Mesenchymal stem cell (in vitro differentiated cells and primary cell): ENCODE measurements around the gene PSMC2.
"Not testable (repeated sequence)": the region's sequence is repeated elsewhere in the genome, so short reads cannot be mapped to it uniquely, and the experiment has no call there.

Experiments
- DNase-seq: peaks from one replicate; pipeline ENCODE4 v3.0.0-alpha.2; 2013
- H2AFZ ChIP-seq: one replicate; pipeline ENCODE4 v1.6.1; 2013; ENCODE audit warnings: low read depth, mild to moderate bottlenecking, control low read depth, inconsistent platforms, low read length, moderate library complexity
- H2AK5ac ChIP-seq: 2 replicates; pipeline ENCODE4 v1.6.1; 2013; ENCODE audit warnings: low read length, moderate library complexity, mild to moderate bottlenecking, inconsistent platforms; ENCODE audit not compliant: severe bottlenecking
- H2BK120ac ChIP-seq: one replicate; pipeline ENCODE4 v1.6.1; 2013; ENCODE audit warnings: low read depth, mild to moderate bottlenecking, inconsistent platforms, low read length, moderate library complexity
- H2BK12ac ChIP-seq, 2 experiments: one replicate each; pipeline ENCODE4 v1.6.1; 2013; ENCODE audit warnings: inconsistent platforms in 2 of 2, low read length in 2 of 2, mild to moderate bottlenecking in 2 of 2, moderate library complexity in 2 of 2, control low read depth in 1 of 2
- H2BK15ac ChIP-seq: one replicate; pipeline ENCODE4 v1.6.1; 2013; ENCODE audit warnings: mild to moderate bottlenecking, low read depth, inconsistent platforms; ENCODE audit not compliant: poor library complexity, severe bottlenecking
- H2BK5ac ChIP-seq: 2 replicates; pipeline ENCODE4 v1.6.1; 2013; ENCODE audit warnings: low read depth, mild to moderate bottlenecking, low read length, control low read depth, inconsistent platforms; ENCODE audit not compliant: poor library complexity, severe bottlenecking
- H3K14ac ChIP-seq, 2 experiments: one replicate each; pipeline ENCODE4 v1.6.1; 2013; ENCODE audit warnings: inconsistent platforms in 2 of 2, low read length in 2 of 2, control low read depth in 1 of 2, mild to moderate bottlenecking in 1 of 2, moderate library complexity in 1 of 2
- H3K18ac ChIP-seq, 2 experiments: one replicate each; pipeline ENCODE4 v1.6.1; 2013; ENCODE audit warnings: inconsistent platforms in 2 of 2, low read length in 2 of 2, control low read depth in 1 of 2, low read depth in 1 of 2, mild to moderate bottlenecking in 1 of 2
- H3K23ac ChIP-seq, 2 experiments: one replicate each; pipeline ENCODE4 v1.6.1; 2013; ENCODE audit warnings: inconsistent platforms in 2 of 2, low read length in 2 of 2, mild to moderate bottlenecking in 2 of 2, moderate library complexity in 2 of 2, control low read depth in 1 of 2
- H3K27ac ChIP-seq: 2 replicates; pipeline ENCODE4 v1.5.1; 2013; ENCODE audit warnings: mild to moderate bottlenecking, moderate library complexity, low read length, control low read depth, inconsistent platforms; ENCODE audit not compliant: poor library complexity, severe bottlenecking
- H3K27me3 ChIP-seq, 2 experiments: 2 replicates each; pipeline versions ENCODE4 v1.6.1 to v1.7.0; 2013; ENCODE audit warnings: low read length in 2 of 2, mild to moderate bottlenecking in 2 of 2, moderate library complexity in 2 of 2, control low read depth in 1 of 2, inconsistent platforms in 1 of 2; ENCODE audit not compliant: control insufficient read depth in 1 of 2, insufficient read depth in 1 of 2
- H3K36me3 ChIP-seq, 2 experiments: 2 replicates each; pipeline versions ENCODE4 v1.6.1 to v1.7.0; 2013; ENCODE audit warnings: low read length in 2 of 2, control low read depth in 1 of 2, inconsistent platforms in 1 of 2, low read depth in 1 of 2, mild to moderate bottlenecking in 1 of 2; ENCODE audit not compliant: insufficient read depth in 2 of 2, control insufficient read depth in 1 of 2
- H3K4ac ChIP-seq, 2 experiments: one replicate each; pipeline ENCODE4 v1.6.1; 2013; ENCODE audit warnings: inconsistent platforms in 2 of 2, low read length in 2 of 2, mild to moderate bottlenecking in 2 of 2, moderate library complexity in 2 of 2, control low read depth in 1 of 2, low read depth in 1 of 2
- H3K4me1 ChIP-seq: 2 replicates; pipeline ENCODE4 v1.6.1; 2013; ENCODE audit warnings: low read depth, low read length, control low read depth; ENCODE audit not compliant: control insufficient read depth, insufficient read depth
- H3K4me2 ChIP-seq: 2 replicates; pipeline ENCODE4 v1.6.1; 2013; ENCODE audit warnings: low read length, mild to moderate bottlenecking, inconsistent platforms; ENCODE audit not compliant: poor library complexity, severe bottlenecking
- H3K4me3 ChIP-seq, 2 experiments: 2 replicates each; pipeline versions ENCODE4 v1.5.1 to v1.7.0; 2013; ENCODE audit warnings: low read length in 2 of 2, mild to moderate bottlenecking in 2 of 2, control low read depth in 1 of 2, low read depth in 1 of 2; ENCODE audit not compliant: insufficient read depth in 1 of 2
- H3K79me1 ChIP-seq: replicated peaks from 2 replicates; pipeline ENCODE4 v1.6.1; 2013; ENCODE audit warnings: mild to moderate bottlenecking, control low read depth, low read length, inconsistent platforms; ENCODE audit not compliant: poor library complexity, severe bottlenecking
- H3K9ac ChIP-seq: 2 replicates; pipeline ENCODE4 v1.7.0; 2013; ENCODE audit warnings: mild to moderate bottlenecking, low read length, moderate library complexity
- H3K9me3 ChIP-seq: 2 replicates; pipeline ENCODE4 v1.7.0; 2013; ENCODE audit warnings: mild to moderate bottlenecking, low read length; ENCODE audit not compliant: control insufficient read depth
- H4K8ac ChIP-seq: one replicate; pipeline ENCODE4 v1.6.1; 2013; ENCODE audit warnings: inconsistent platforms, mild to moderate bottlenecking, low read length, moderate library complexity
- H4K91ac ChIP-seq: one replicate; pipeline ENCODE4 v1.6.1; 2013; ENCODE audit warnings: mild to moderate bottlenecking, low read length, inconsistent platforms
- WGBS: methylation state at CpG from one replicate; pipeline ENCODE4 v1.1.7; 2013; ENCODE audit warnings: mixed read lengths; 5-methylcytosine and 5-hydroxymethylcytosine counted together

PSMC2 gene

GRCh38 chr7:103395071-103395470 lies 47.6 kb downstream of the PSMC2 start:
- 82% methylated on average over 1 of the region's 1 CpG for WGBS

GRCh38 chr7:103396471-103396870 lies 49.0 kb downstream of the PSMC2 start:
- no peak overlapping the region for H3K9ac ChIP-seq
- no peak overlapping the region for H2AFZ ChIP-seq
- H3K23ac ChIP-seq, result no peak overlapping the region
- no peak overlapping the region for H3K4ac ChIP-seq
- no peaks in the 10 kb centered on the region for H3K4me1 ChIP-seq
- no peak overlapping the region for H2BK12ac ChIP-seq
- no peaks in the 10 kb centered on the region for H3K79me1 ChIP-seq
- H3K9me3 ChIP-seq, result no peaks in the 10 kb centered on the region
- no peak overlapping the region for H3K4me3 ChIP-seq
- H2BK15ac ChIP-seq, result no peak overlapping the region
- no peaks in the 10 kb centered on the region for H3K36me3 ChIP-seq
- H2AK5ac ChIP-seq, result no peak overlapping the region
- H2BK5ac ChIP-seq, result no peak overlapping the region
- no peak overlapping the region for H4K91ac ChIP-seq
- H3K27ac ChIP-seq, result no peak overlapping the region
- H3K27me3 ChIP-seq, result peaks cover 0 to 8% of the 10 kb centered on the region in 2 experiments
- H3K14ac ChIP-seq, result no peak overlapping the region
- H3K18ac ChIP-seq, result no peak overlapping the region
- H3K4me2 ChIP-seq, result no peak overlapping the region
- no peak overlapping the region for H2BK120ac ChIP-seq
- WGBS, result 48% methylated on average over 6 of the region's 8 CpGs
- DNase-seq, result no peak
- H4K8ac ChIP-seq, result no peak overlapping the region

More at GRCh38 chr7:103395071-103395470, 47.6 kb downstream of the PSMC2 start:
- H3K27ac ChIP-seq, result no peak overlapping the region
- H3K4me1 ChIP-seq, result no peaks in the 10 kb centered on the region
- H2AFZ ChIP-seq, result no peak overlapping the region
- no peak overlapping the region for H4K91ac ChIP-seq
- no peaks in the 10 kb centered on the region for H3K79me1 ChIP-seq
- no peak overlapping the region for H3K4me3 ChIP-seq
- no peak overlapping the region for H2BK120ac ChIP-seq
- no peaks in the 10 kb centered on the region for H3K36me3 ChIP-seq
- no peak overlapping the region for H3K9ac ChIP-seq
- no peak overlapping the region for H3K4me2 ChIP-seq
- DNase-seq, result no peak
- no peak overlapping the region for H3K4ac ChIP-seq
- H3K27me3 ChIP-seq, result peaks cover 0 to 8% of the 10 kb centered on the region in 2 experiments
- no peak overlapping the region for H3K18ac ChIP-seq
- no peak overlapping the region for H2BK12ac ChIP-seq
- H3K14ac ChIP-seq, result no peak overlapping the region
- H4K8ac ChIP-seq, result no peak overlapping the region
- H2AK5ac ChIP-seq, result no peak overlapping the region
- no peak overlapping the region for H2BK15ac ChIP-seq
- no peak overlapping the region for H2BK5ac ChIP-seq
- H3K23ac ChIP-seq, result no peak overlapping the region
- no peaks in the 10 kb centered on the region for H3K9me3 ChIP-seq

- Histone ChIP-seq H3K18ac (no peak overlapping the region), H4K91ac (no peak overlapping the region)
- WGBS, result 50% methylated on average over 2 of the region's 2 CpGs
Observed at GRCh38 chr7:103398483-103399127, 51.2 kb downstream of the PSMC2 start.

GRCh38 chr7:103399687-103400086 lies 52.2 kb downstream of the PSMC2 start:
- H3K4me1 ChIP-seq, H2BK15ac ChIP-seq, H3K14ac ChIP-seq, H3K18ac ChIP-seq, H3K4me2 ChIP-seq, H2AFZ ChIP-seq, H2BK120ac ChIP-seq, H3K36me3 ChIP-seq, H2BK5ac ChIP-seq, DNase-seq, H3K27me3 ChIP-seq, H2AK5ac ChIP-seq, H4K8ac ChIP-seq, H3K4ac ChIP-seq, H3K9me3 ChIP-seq, H3K23ac ChIP-seq, H2BK12ac ChIP-seq, H3K79me1 ChIP-seq, H3K4me3 ChIP-seq, H4K91ac ChIP-seq, H3K9ac ChIP-seq, H3K27ac ChIP-seq: not testable (repeated sequence)

More at GRCh38 chr7:103398483-103399127, 51.2 kb downstream of the PSMC2 start:
- peaks cover 0 to 5% of the 10 kb centered on the region in 2 experiments for H3K27me3 ChIP-seq
- no peak overlapping the region for H2BK5ac ChIP-seq
- DNase-seq, result no peak
- no peak overlapping the region for H2AFZ ChIP-seq
- H3K4me1 ChIP-seq, result no peaks in the 10 kb centered on the region
- no peak overlapping the region for H2BK15ac ChIP-seq
- H2BK120ac ChIP-seq, result no peak overlapping the region
- H2AK5ac ChIP-seq, result no peak overlapping the region
- no peak overlapping the region for H3K4ac ChIP-seq
- H3K9me3 ChIP-seq, result no peaks in the 10 kb centered on the region
- H3K14ac ChIP-seq, result no peak overlapping the region
- no peak overlapping the region for H3K4me3 ChIP-seq
- no peak overlapping the region for H2BK12ac ChIP-seq
- H3K23ac ChIP-seq, result no peak overlapping the region
- H3K9ac ChIP-seq, result no peak overlapping the region
- H4K8ac ChIP-seq, result no peak overlapping the region
- no peak overlapping the region for H3K27ac ChIP-seq
- H3K36me3 ChIP-seq, result no peaks in the 10 kb centered on the region
- H3K79me1 ChIP-seq, result no peaks in the 10 kb centered on the region
- no peak overlapping the region for H3K4me2 ChIP-seq
